Tibial artery (tissue), 4 donors: ENCODE results near the gene CADM2.

Experiments used
- DNase-seq, 2 donors: peaks; one replicate each; pipeline ENCODE4 v3.0.0-alpha.2; 2019
- H3K27ac ChIP-seq, 2 donors: fragments of 200-600 bp; sonication (generic) in 1 of 2; 1 replicate in 1 of 2; 2 replicates in 1 of 2; pipeline ENCODE4 v1.5.1; 2018 to 2019; ENCODE audit warnings: mild to moderate bottlenecking in 1 of 2
- H3K27me3 ChIP-seq, 2 donors: fragments of 200-600 bp; sonication (generic) in 1 of 2; one replicate each; pipeline versions ENCODE4 v1.5.1 to v1.6.0; 2016 to 2019
- H3K36me3 ChIP-seq, 3 donors: fragments of 200-600 bp; sonication (generic) in 2 of 3; one replicate each; pipeline ENCODE4 v1.5.1; 2016 to 2019; ENCODE audit warnings: mild to moderate bottlenecking in 2 of 3
- H3K4me1 ChIP-seq, 4 donors: fragments of 200-600 bp; sonication (generic) in 2 of 4; 1 replicate in 3 of 4; 2 replicates in 1 of 4; pipeline ENCODE4 v1.5.1; 2016 to 2019
- H3K4me3 ChIP-seq, 2 donors: fragments of 200-600 bp; sonication (generic) in 1 of 2; 1 replicate in 1 of 2; 2 replicates in 1 of 2; pipeline ENCODE4 v1.5.1; 2018 to 2019; ENCODE audit warnings: mild to moderate bottlenecking in 2 of 2
- H3K9me3 ChIP-seq, 3 donors: fragments of 200-600 bp; sonication (generic) in 1 of 3; one replicate each; pipeline ENCODE4 v1.5.1; 2016 to 2019
- CTCF ChIP-seq, 2 experiments: fragments of 200-600 bp in 1 of 2; fragments of 450-650 bp in 1 of 2; IDR thresholded peaks; one replicate each; pipeline ENCODE4 v1.5.1; 2017 to 2019; ENCODE audit warnings: antibody characterized with exemption in 2 of 2, mild to moderate bottlenecking in 1 of 2, moderate library complexity in 1 of 2
- intact Hi-C: fragments of 100-400 bp; cut with DNase I; formaldehyde crosslinking; loops from one replicate; pipeline ENCODE4 v1.15.0; 2023; ENCODE audit warnings: low total_unique reads

CADM2 gene

GRCh38 chr3:85525264-85525663 lies 566.5 kb downstream of the CADM2 start:
- H3K27ac ChIP-seq: no peak overlapping the region
- DNase-seq: no peak
- no peak overlapping the region for H3K4me3 ChIP-seq
- no peaks in the 10 kb centered on the region for H3K4me1 ChIP-seq
- no peaks in the 10 kb centered on the region for H3K9me3 ChIP-seq
- no peaks in the 10 kb centered on the region for H3K27me3 ChIP-seq
- intact Hi-C loops: no loop called here
- TF ChIP-seq CTCF (IDR thresholded peaks at IDR 0.05): no peak
- no peaks in the 10 kb centered on the region for H3K36me3 ChIP-seq

- DNase-seq: no peak
- no peaks in the 10 kb centered on the region for H3K27me3 ChIP-seq
- no peaks in the 10 kb centered on the region for H3K9me3 ChIP-seq
- intact Hi-C loops: no loop called here
- no peak for TF ChIP-seq CTCF (IDR thresholded peaks at IDR 0.05)
- H3K4me3 ChIP-seq: no peak overlapping the region
- no peaks in the 10 kb centered on the region for H3K4me1 ChIP-seq
- H3K36me3 ChIP-seq: no peaks in the 10 kb centered on the region
- H3K27ac ChIP-seq: no peak overlapping the region
These were observed 574.8 kb downstream of the CADM2 start for GRCh38 chr3:85533586-85533985.

GRCh38 chr3:85535517-85535916 lies 576.7 kb downstream of the CADM2 start:
- no peaks in the 10 kb centered on the region for H3K36me3 ChIP-seq

GRCh38 chr3:85539232-85539631 lies 580.4 kb downstream of the CADM2 start:
- no peak for TF ChIP-seq CTCF (IDR thresholded peaks at IDR 0.05)
- H3K9me3 ChIP-seq: no peaks in the 10 kb centered on the region
- no peak overlapping the region for H3K27ac ChIP-seq
- no peak overlapping the region for H3K4me3 ChIP-seq
- intact Hi-C loops: no loop called here
- no peaks in the 10 kb centered on the region for H3K27me3 ChIP-seq
- H3K4me1 ChIP-seq: no peaks in the 10 kb centered on the region
- DNase-seq: no peak
- H3K36me3 ChIP-seq: no peaks in the 10 kb centered on the region

More at GRCh38 chr3:85535517-85535916, 576.7 kb downstream of the CADM2 start:
- H3K4me3 ChIP-seq: no peak overlapping the region
- H3K27me3 ChIP-seq: no peaks in the 10 kb centered on the region
- no peak overlapping the region for H3K27ac ChIP-seq
- no peaks in the 10 kb centered on the region for H3K9me3 ChIP-seq
- no peak for TF ChIP-seq CTCF (IDR thresholded peaks at IDR 0.05)
- DNase-seq: no peak
- H3K4me1 ChIP-seq: no peaks in the 10 kb centered on the region
- intact Hi-C loops: no loop called here

GRCh38 chr3:85554153-85554552 lies 595.4 kb downstream of the CADM2 start:
- intact Hi-C loops: no loop called here
- H3K4me3 ChIP-seq: no peak overlapping the region
- no peaks in the 10 kb centered on the region for H3K36me3 ChIP-seq
- no peak for TF ChIP-seq CTCF (IDR thresholded peaks at IDR 0.05)
- H3K4me1 ChIP-seq: no peaks in the 10 kb centered on the region
- DNase-seq: no peak
- H3K27me3 ChIP-seq: no peaks in the 10 kb centered on the region
- no peak overlapping the region for H3K27ac ChIP-seq
- no peaks in the 10 kb centered on the region for H3K9me3 ChIP-seq
